IMR-90 (cell line): Measurements from ENCODE around the gene BMP3. TPM values are rescaled to one million over a fixed set of nuclear protein-coding genes. Genes with fewer than 3 reads are reported as not detected.

Experiments
- ATAC-seq: fragments of 200-7000 bp; cut with Tn5 transposase; 2 replicates; pipeline ENCODE4 v1.9.1; 2020; ENCODE audit warnings: low read depth, mild to moderate bottlenecking, moderate library complexity
- BruUV-seq: library from RNA; stranded (reverse); fragments of 400-500 nt; replicated peaks from 2 replicates; lab custom pipeline; 2021; lab: Mats Ljungman, UMichigan
- CTCF ChIA-PET: fragments of 300-600 bp; formaldehyde crosslinking; extraction: SDS; loops from one replicate; lab custom pipeline; 2021; ENCODE audit warnings: antibody characterized with exemption; lab: Yijun Ruan, JAX
- POLR2A ChIA-PET: fragments of 300-600 bp; sonication (Branson Sonifier 250); formaldehyde crosslinking; loops from one replicate; lab custom pipeline; 2022; ENCODE audit warnings: antibody characterized with exemption; ENCODE audit not compliant: unreplicated experiment; lab: Charles Lee
- DNase-seq: peaks from one replicate; pipeline ENCODE4 v3.0.0; 2013
- H2AFZ ChIP-seq: replicated peaks from 2 replicates; pipeline ENCODE3; 2013; ENCODE audit warnings: low read length, mild to moderate bottlenecking; ENCODE audit not compliant: poor library complexity
- H2AK5ac ChIP-seq: 2 replicates; pipeline ENCODE4 v1.6.1; 2013; ENCODE audit warnings: low read depth, low read length, inconsistent platforms
- H2AK9ac ChIP-seq: replicated peaks from 2 replicates; pipeline ENCODE3; 2013; ENCODE audit warnings: mild to moderate bottlenecking, low read depth, low read length, moderate library complexity; ENCODE audit not compliant: poor library complexity
- H2BK120ac ChIP-seq: 2 replicates; pipeline ENCODE4 v1.6.1; 2013; ENCODE audit warnings: low read depth, low read length, inconsistent platforms
- H2BK15ac ChIP-seq: 3 replicates; pipeline ENCODE4 v1.6.1; 2013; ENCODE audit warnings: low read depth, low read length, inconsistent platforms
- H2BK20ac ChIP-seq: 2 replicates; pipeline ENCODE4 v1.6.1; 2013; ENCODE audit warnings: low read depth, mild to moderate bottlenecking, inconsistent platforms, low read length, moderate library complexity
- H2BK5ac ChIP-seq: 2 replicates; pipeline ENCODE4 v1.6.1; 2013; ENCODE audit warnings: mild to moderate bottlenecking, low read depth, low read length, inconsistent platforms; ENCODE audit not compliant: poor library complexity, severe bottlenecking
- H3K14ac ChIP-seq: replicated peaks from 2 replicates; pipeline ENCODE4 v1.6.1; 2013; ENCODE audit warnings: low read depth, low read length, inconsistent platforms
- H3K18ac ChIP-seq: 2 replicates; pipeline ENCODE4 v1.6.1; 2013; ENCODE audit warnings: low read depth, low read length, control low read depth
- H3K23ac ChIP-seq: 2 replicates; pipeline ENCODE4 v1.6.1; 2013; ENCODE audit warnings: low read depth, low read length, inconsistent platforms
- H3K27ac ChIP-seq: 2 replicates; pipeline ENCODE4 v1.5.1; 2013; ENCODE audit warnings: mild to moderate bottlenecking, control low read depth, low read length; ENCODE audit not compliant: insufficient read depth
- H3K27me3 ChIP-seq: 2 replicates; pipeline ENCODE4 v1.6.1; 2013; ENCODE audit warnings: low read length; ENCODE audit not compliant: control insufficient read depth, insufficient read depth
- H3K36me3 ChIP-seq: 2 replicates; pipeline ENCODE4 v1.6.1; 2013; ENCODE audit warnings: low read length, mixed read lengths; ENCODE audit not compliant: control insufficient read depth, insufficient read depth
- H3K4ac ChIP-seq: 2 replicates; pipeline ENCODE4 v1.6.1; 2013; ENCODE audit warnings: low read depth, low read length, inconsistent platforms
- H3K4me1 ChIP-seq: 2 replicates; pipeline ENCODE4 v1.6.1; 2013; ENCODE audit warnings: low read length, mixed read lengths; ENCODE audit not compliant: control insufficient read depth, insufficient read depth
- H3K4me2 ChIP-seq: 2 replicates; pipeline ENCODE4 v1.6.1; 2013; ENCODE audit warnings: low read depth, mild to moderate bottlenecking, control low read depth, low read length, moderate library complexity
- H3K4me3 ChIP-seq: 2 replicates; pipeline ENCODE4 v1.5.1; 2013; ENCODE audit warnings: low read depth, mild to moderate bottlenecking, control low read depth, low read length, moderate library complexity; ENCODE audit not compliant: insufficient read depth
- H3K56ac ChIP-seq: 2 replicates; pipeline ENCODE4 v1.6.1; 2013; ENCODE audit warnings: low read length, inconsistent platforms; ENCODE audit not compliant: insufficient read depth; ENCODE audit errors: extremely low read depth
- H3K79me1 ChIP-seq, 2 experiments: 2 replicates each; pipeline ENCODE4 v1.6.1; 2013; ENCODE audit warnings: low read length in 2 of 2, inconsistent platforms in 1 of 2, low read depth in 1 of 2
- H3K9ac ChIP-seq: 2 replicates; pipeline ENCODE4 v1.6.1; 2013; ENCODE audit warnings: low read depth, low read length, control low read depth
- H3K9me1 ChIP-seq: 2 replicates; pipeline ENCODE4 v1.6.1; 2013; ENCODE audit warnings: low read length, inconsistent platforms; ENCODE audit not compliant: insufficient read depth
- H3K9me3 ChIP-seq: 2 replicates; pipeline ENCODE4 v1.6.1; 2013; ENCODE audit warnings: low read length; ENCODE audit not compliant: control insufficient read depth, insufficient read depth
- H4K20me1 ChIP-seq: 2 replicates; pipeline ENCODE4 v1.6.1; 2013; ENCODE audit warnings: low read length, inconsistent platforms; ENCODE audit not compliant: insufficient read depth
- H4K5ac ChIP-seq: 2 replicates; pipeline ENCODE4 v1.6.1; 2013; ENCODE audit warnings: mild to moderate bottlenecking, low read depth, low read length, control low read depth
- H4K8ac ChIP-seq, 2 experiments: 2 replicates each; pipeline ENCODE4 v1.6.1; 2013; ENCODE audit warnings: low read depth in 2 of 2, low read length in 2 of 2, control low read depth in 1 of 2, inconsistent platforms in 1 of 2
- H4K91ac ChIP-seq: 2 replicates; pipeline ENCODE4 v1.6.1; 2013; ENCODE audit warnings: low read depth, low read length, inconsistent platforms; ENCODE audit not compliant: insufficient read depth
- BHLHE40 ChIP-seq: fragments of 150-350 bp; IDR thresholded peaks from 2 replicates; pipeline ENCODE4 v1.6.1; 2016; ENCODE audit warnings: mild to moderate bottlenecking, low read depth, low read length
- CEBPB ChIP-seq: IDR thresholded peaks from 2 replicates; pipeline ENCODE4 v1.6.1; 2012; ENCODE audit warnings: low read depth, low read length, improper control_type of control experiment
- CHD1 ChIP-seq: IDR thresholded peaks from 2 replicates; pipeline ENCODE4 v1.6.1; 2012; ENCODE audit warnings: low read depth, low read length, improper control_type of control experiment
- CTCF ChIP-seq: conservative IDR thresholded peaks from 2 replicates; pipeline ENCODE4 v1.5.1; 2012; ENCODE audit warnings: mild to moderate bottlenecking, low read depth, low read length, improper control_type of control experiment
- FOS ChIP-seq: fragments of 150-350 bp; IDR thresholded peaks from 2 replicates; pipeline ENCODE4 v1.6.1; 2016; ENCODE audit warnings: low read depth, low read length
- MAFK ChIP-seq: IDR thresholded peaks from 2 replicates; pipeline ENCODE4 v1.6.1; 2012; ENCODE audit warnings: low read depth, low read length, improper control_type of control experiment
- MAZ ChIP-seq: IDR thresholded peaks from 2 replicates; pipeline ENCODE4 v1.6.1; 2012; ENCODE audit warnings: low read depth, mild to moderate bottlenecking, low read length, improper control_type of control experiment, moderate library complexity, borderline replicate concordance
- MXI1 ChIP-seq: IDR thresholded peaks from 2 replicates; pipeline ENCODE4 v1.6.1; 2012; ENCODE audit warnings: low read depth, mild to moderate bottlenecking, low read length, moderate library complexity, borderline replicate concordance
- NFE2L2 ChIP-seq: fragments of 150-350 bp; IDR thresholded peaks from 2 replicates; pipeline ENCODE4 v1.6.1; 2016; ENCODE audit warnings: low read depth, mild to moderate bottlenecking, low read length
- POLR2A ChIP-seq: IDR thresholded peaks from 2 replicates; pipeline ENCODE4 v1.6.1; 2012; ENCODE audit warnings: mild to moderate bottlenecking, low read depth, low read length
- RAD21 ChIP-seq: IDR thresholded peaks from 2 replicates; pipeline ENCODE4 v1.6.1; 2012; ENCODE audit warnings: low read length, improper control_type of control experiment
- RFX5 ChIP-seq: IDR thresholded peaks from 2 replicates; pipeline ENCODE4 v1.8.0; 2012; ENCODE audit warnings: low read depth, mild to moderate bottlenecking, low read length, moderate library complexity
- SMC3 ChIP-seq: fragments of 150-350 bp; IDR thresholded peaks from 2 replicates; pipeline ENCODE4 v1.6.1; 2016; ENCODE audit warnings: low read depth, mild to moderate bottlenecking, antibody characterized with exemption, low read length, moderate library complexity
- USF2 ChIP-seq: fragments of 150-350 bp; IDR thresholded peaks from 2 replicates; pipeline ENCODE4 v1.6.1; 2017; ENCODE audit warnings: mild to moderate bottlenecking, antibody characterized with exemption, low read length, low read depth
- WGBS, 2 experiments: methylation state at CpG; one replicate each; pipeline versions ENCODE4 v1.1.5 to v1.1.7; 2013; ENCODE audit warnings: missing lambda C conversion rate in 2 of 2; ENCODE audit not compliant: insufficient read length in 1 of 2; ENCODE audit errors: extremely low coverage in 2 of 2; 5-methylcytosine and 5-hydroxymethylcytosine counted together
- dilution Hi-C: fragments of 300-500 bp; cut with HindIII; formaldehyde crosslinking; loops from one replicate; pipeline ENCODE4 v1.14.3; 2018; ENCODE audit warnings: low sequenced_read_pairs; ENCODE audit not compliant: unreplicated experiment
- in situ Hi-C: fragments of 300-500 bp; cut with MboI; formaldehyde crosslinking; loops from 3 replicates; pipeline ENCODE4 v1.14.3; 2019; ENCODE audit warnings: low sequenced_read_pairs, inconsistent platforms, mixed read lengths
- intact Hi-C: fragments of 100-400 bp; cut with micrococcal nuclease; formaldehyde crosslinking; loops from 2 replicates; pipeline ENCODE4 v1.10.0; 2022
- polyA plus RNA-seq, 3 experiments: library from polyadenylated mRNA; depleted of rRNA; stranded (reverse); fragments of >200 nt; gene quantifications; 2 replicates each; pipeline ENCODE4 v1.2.3, GENCODE V29; 2012; ENCODE audit warnings: low replicate concordance in 1 of 3
- total RNA-seq: library from RNA; depleted of rRNA; stranded (reverse); fragments of >200 nt; gene quantifications from 2 replicates; pipeline ENCODE4 v1.2.3, GENCODE V29; 2012
- TF ChIP-seq, protein P1 (sequence below): fragments of 150-350 bp; IDR thresholded peaks from 2 replicates; pipeline ENCODE4 v1.6.1; 2016; ENCODE audit warnings: low read depth, mild to moderate bottlenecking, low read length, moderate library complexity, borderline replicate concordance

The BMP3 gene
- total and polyA plus RNA-seq, 2 of the 4 experiments (the other 2 are of a cell fraction): under 0.01 to 0.10 TPM

GRCh38 chr4:81003597-81004111 is 26.9 kb upstream of the BMP3 start:
- no peak overlapping the region for H3K4me3 ChIP-seq
- H4K8ac ChIP-seq: no peak overlapping the region
- no peak overlapping the region for H3K4me2 ChIP-seq
- no peak overlapping the region for H3K56ac ChIP-seq
- peaks cover 2% of the 10 kb centered on the region; the same call in 1 of the 2 replicates for H3K27me3 ChIP-seq
- no peak overlapping the region for H2BK20ac ChIP-seq
- no peak overlapping the region for H3K14ac ChIP-seq
- H3K4ac ChIP-seq: no peak overlapping the region
- ChIA-PET CTCF (interaction anchor here (0.6 kb wide), 1 partner anchor 28 kb away, joined by 4 read pairs; no protein-coding TSS in a partner anchor), POLR2A (no interaction called here)
- in situ Hi-C loops (no loop called here), dilution Hi-C loops (no loop called here), intact Hi-C loops (no loop called here)
- H2BK5ac ChIP-seq: no peak overlapping the region
- H4K5ac ChIP-seq: no peak overlapping the region
- H4K20me1 ChIP-seq: no peaks in the 10 kb centered on the region
- no TSS peak for BruUV-seq
- WGBS, 2 experiments: no CpG with 5 or more reads among the region's 2 CpGs
- H2AK9ac ChIP-seq: no peak overlapping the region
- no peak overlapping the region for H2AFZ ChIP-seq
- DNase-seq (no peak), ATAC-seq (no peak)
- no peaks in the 10 kb centered on the region for H3K79me1 ChIP-seq
- H3K9ac ChIP-seq: no peak overlapping the region
- TF ChIP-seq CHD1: no peak
- no peak for TF ChIP-seq CTCF
- no peak for TF ChIP-seq USF2
- TF ChIP-seq RAD21: no peak
- no peak for TF ChIP-seq MAFK
- TF ChIP-seq, protein P1, sequence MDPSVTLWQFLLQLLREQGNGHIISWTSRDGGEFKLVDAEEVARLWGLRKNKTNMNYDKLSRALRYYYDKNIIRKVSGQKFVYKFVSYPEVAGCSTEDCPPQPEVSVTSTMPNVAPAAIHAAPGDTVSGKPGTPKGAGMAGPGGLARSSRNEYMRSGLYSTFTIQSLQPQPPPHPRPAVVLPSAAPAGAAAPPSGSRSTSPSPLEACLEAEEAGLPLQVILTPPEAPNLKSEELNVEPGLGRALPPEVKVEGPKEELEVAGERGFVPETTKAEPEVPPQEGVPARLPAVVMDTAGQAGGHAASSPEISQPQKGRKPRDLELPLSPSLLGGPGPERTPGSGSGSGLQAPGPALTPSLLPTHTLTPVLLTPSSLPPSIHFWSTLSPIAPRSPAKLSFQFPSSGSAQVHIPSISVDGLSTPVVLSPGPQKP: no peak
- TF ChIP-seq MAZ: no peak
- TF ChIP-seq RFX5: no peak
- TF ChIP-seq SMC3: no peak
- no peak for TF ChIP-seq NFE2L2
- TF ChIP-seq POLR2A: no peak
- no peak for TF ChIP-seq BHLHE40
- TF ChIP-seq CEBPB: no peak
- TF ChIP-seq FOS: no peak
- TF ChIP-seq MXI1: no peak
- H2BK15ac ChIP-seq: no peak overlapping the region
- no peak overlapping the region for H3K18ac ChIP-seq
- H2BK120ac ChIP-seq: no peak overlapping the region
- no peak overlapping the region for H3K27ac ChIP-seq
- H3K36me3 ChIP-seq: no peaks in the 10 kb centered on the region
- H3K23ac ChIP-seq: no peak overlapping the region
- no peak overlapping the region for H4K91ac ChIP-seq
- no peaks in the 10 kb centered on the region for H3K9me1 ChIP-seq
- H3K9me3 ChIP-seq: no peaks in the 10 kb centered on the region
- H2AK5ac ChIP-seq: no peak overlapping the region
- no peaks in the 10 kb centered on the region for H3K4me1 ChIP-seq
